ENCODE results near the gene AADAC. TPM values are rescaled to one million over a fixed set of nuclear protein-coding genes. Genes with fewer than 3 reads are reported as not detected.
A peak's percentile ranks its signal among the peaks of the same experiment; 100 is the strongest.
"Not testable (repeated sequence)": the region's sequence is repeated elsewhere in the genome, so short reads cannot be mapped to it uniquely, and the experiment has no call there.

AADAC gene
- total RNA-seq = under 0.01 TPM in 2 replicates

- no peak for DNase-seq (ENCODE audit: low read depth in 2 of 2)
Measured at GRCh38 chr3:151813799-151814198, at the start of gene AADAC. TSS of gene AADAC (plus strand) at chr3:151814116. CDS start at chr3:151814163, 47 bp downstream.

GRCh38 chr3:151764699-151765098 is 49.2 kb upstream of the AADAC start:
- DNase-seq (ENCODE audit: low read depth in 2 of 2) = not testable (repeated sequence)

- DNase-seq (ENCODE audit: low read depth in 2 of 2) = peak; percentile 46 to 69
Measured at GRCh38 chr3:151765685-151766084, 48.2 kb upstream of the AADAC start.

GRCh38 chr3:151766454-151766853 is 47.5 kb upstream of the AADAC start:
- peak; percentile 80 to 93 for DNase-seq (ENCODE audit: low read depth in 2 of 2)

GRCh38 chr3:151768393-151768930 is 45.5 kb upstream of the AADAC start:
- DNase-seq (ENCODE audit: low read depth in 2 of 2) = peak in 1 of 2 donors; percentile 33

GRCh38 chr3:151769175-151769574 is 44.7 kb upstream of the AADAC start:
- DNase-seq (ENCODE audit: low read depth in 2 of 2) = peak; percentile 33 to 52

- DNase-seq (ENCODE audit: low read depth in 2 of 2) = peak; percentile 53 to 81
Measured at GRCh38 chr3:151770956-151771355, 43.0 kb upstream of the AADAC start.

- no peak for DNase-seq (ENCODE audit: low read depth in 2 of 2)
Measured at GRCh38 chr3:151772825-151773480, 41.0 kb upstream of the AADAC start.

- DNase-seq (ENCODE audit: low read depth in 2 of 2) = no peak
Measured at GRCh38 chr3:151774235-151774634, 39.7 kb upstream of the AADAC start.

GRCh38 chr3:151774910-151775309 is 39.0 kb upstream of the AADAC start:
- DNase-seq (ENCODE audit: low read depth in 2 of 2) = no peak

- DNase-seq (ENCODE audit: low read depth in 2 of 2) = peak in 1 of 2 donors; percentile 54
Measured at GRCh38 chr3:151775314-151776258, 38.3 kb upstream of the AADAC start.

GRCh38 chr3:151776259-151776740 is 37.6 kb upstream of the AADAC start:
- no peak for DNase-seq (ENCODE audit: low read depth in 2 of 2)

GRCh38 chr3:151777880-151778279 is 36.0 kb upstream of the AADAC start:
- no peak for DNase-seq (ENCODE audit: low read depth in 2 of 2)

GRCh38 chr3:151787626-151788025 is 26.3 kb upstream of the AADAC start:
- no peak for DNase-seq (ENCODE audit: low read depth in 2 of 2)

GRCh38 chr3:151788401-151788800 is 25.5 kb upstream of the AADAC start:
- no peak for DNase-seq (ENCODE audit: low read depth in 2 of 2)

GRCh38 chr3:151789853-151790463 is 24.0 kb upstream of the AADAC start:
- no peak for DNase-seq (ENCODE audit: low read depth in 2 of 2)

GRCh38 chr3:151790763-151791162 is 23.2 kb upstream of the AADAC start:
- DNase-seq (ENCODE audit: low read depth in 2 of 2) = not testable (repeated sequence)

GRCh38 chr3:151792411-151792810 is 21.5 kb upstream of the AADAC start:
- DNase-seq (ENCODE audit: low read depth in 2 of 2) = no peak

GRCh38 chr3:151793636-151794035 is 20.3 kb upstream of the AADAC start:
- no peak for DNase-seq (ENCODE audit: low read depth in 2 of 2)

- no peak for DNase-seq (ENCODE audit: low read depth in 2 of 2)
Measured at GRCh38 chr3:151794080-151794479, 19.8 kb upstream of the AADAC start.

- no peak for DNase-seq (ENCODE audit: low read depth in 2 of 2)
Measured at GRCh38 chr3:151795276-151795675, 18.6 kb upstream of the AADAC start.

Data from lung microvascular endothelial cell (primary cell).